ENCODE results near the gene SRGAP2C.
"Not testable (repeated sequence)": the region's sequence is repeated elsewhere in the genome, so short reads cannot be mapped to it uniquely, and the experiment has no call there.

The SRGAP2C gene

DNA sequence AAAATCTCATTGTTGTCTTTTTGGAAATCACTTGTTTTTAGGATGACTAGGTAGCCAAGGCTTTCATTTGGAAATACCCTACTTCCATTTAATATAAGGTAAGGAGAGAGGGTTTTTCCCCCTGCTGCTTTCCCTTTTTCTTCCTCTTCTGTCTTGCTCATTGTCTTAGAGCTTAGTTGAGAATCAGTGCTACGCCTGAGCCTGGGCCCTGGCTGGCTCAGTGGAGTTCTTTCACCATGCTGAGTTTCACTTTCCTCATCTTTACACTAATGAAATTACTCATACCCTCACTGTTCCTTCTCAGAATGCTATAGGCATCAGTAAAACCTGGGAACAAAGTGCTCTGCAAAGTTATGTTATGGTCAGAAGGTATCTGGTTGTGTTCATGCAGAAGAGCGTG, 154.8 kb downstream of the SRGAP2C start:
- not testable (repeated sequence) for DNase-seq

DNA sequence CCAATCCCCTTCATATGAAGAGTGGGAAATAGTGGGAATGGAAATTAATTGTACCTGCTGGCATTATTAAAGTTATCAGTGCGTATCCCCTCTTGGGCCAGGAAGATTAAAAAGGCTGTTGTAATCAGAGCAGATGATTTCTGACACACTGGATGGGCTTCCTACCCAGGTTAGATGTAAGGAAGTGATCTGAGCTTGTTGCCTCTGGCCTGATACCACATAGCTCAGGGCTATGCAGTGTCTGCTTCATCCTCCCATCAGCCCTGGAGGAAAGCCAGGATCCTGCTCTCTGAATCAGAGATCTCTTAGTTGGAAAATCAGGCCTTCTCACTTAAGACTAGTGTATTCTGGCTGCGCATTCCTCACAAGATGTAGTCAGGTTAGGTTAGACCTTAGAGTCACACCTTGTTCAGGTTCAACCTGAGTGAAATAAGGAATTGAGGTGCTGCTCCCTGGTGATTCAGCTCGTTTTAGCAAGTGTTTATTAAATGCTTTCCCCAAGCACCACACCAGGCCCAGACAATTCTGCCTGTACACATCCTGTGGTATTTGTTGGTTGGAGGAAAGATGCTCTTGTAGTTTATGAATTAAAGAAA, 158.6 kb downstream of the SRGAP2C start:
- DNase-seq: not testable (repeated sequence)

DNA sequence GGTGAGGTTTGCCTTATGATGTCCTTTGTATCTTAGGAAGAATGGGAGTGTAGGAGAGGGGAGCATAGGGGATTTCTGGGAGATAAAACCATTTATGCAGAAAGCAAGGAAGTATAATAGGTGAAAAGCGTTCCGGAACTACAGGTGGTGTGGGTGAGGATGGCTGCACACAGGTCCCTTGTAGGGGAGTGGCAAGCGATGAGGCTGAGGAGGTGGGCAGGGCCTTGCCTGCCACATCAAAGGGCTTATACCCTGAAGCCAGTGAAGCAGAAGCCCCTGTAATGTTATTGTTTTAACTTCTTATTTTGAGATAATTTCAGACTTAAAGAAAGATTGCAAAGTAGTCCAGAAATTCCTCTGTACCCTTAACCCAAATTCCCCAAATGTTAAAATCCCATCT, 159.6 kb downstream of the SRGAP2C start:
- not testable (repeated sequence) for DNase-seq

- not testable (repeated sequence) for DNase-seq
Observed at GRCh38 chr1:121346654-121347053, 161.9 kb downstream of the SRGAP2C start.

DNA sequence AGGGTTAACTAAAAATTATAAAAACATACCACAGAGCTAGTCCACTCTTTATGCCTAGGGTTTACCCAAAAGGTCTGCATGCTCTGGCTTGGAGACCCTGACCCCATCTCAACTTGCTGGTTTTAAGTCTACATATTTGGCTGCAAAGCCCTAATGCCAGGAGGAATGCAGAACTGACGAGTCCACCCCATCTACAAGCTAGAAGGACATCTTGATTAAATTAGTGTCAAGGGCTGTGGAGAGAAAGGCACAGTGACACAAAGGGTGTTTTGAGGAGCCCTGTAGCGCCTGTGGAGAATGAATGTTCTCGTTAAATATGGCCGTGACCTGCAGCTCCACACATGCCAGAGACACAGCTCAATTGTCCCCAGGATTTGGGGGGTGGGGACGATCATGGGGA, 162.7 kb downstream of the SRGAP2C start:
- DNase-seq: not testable (repeated sequence)

DNA sequence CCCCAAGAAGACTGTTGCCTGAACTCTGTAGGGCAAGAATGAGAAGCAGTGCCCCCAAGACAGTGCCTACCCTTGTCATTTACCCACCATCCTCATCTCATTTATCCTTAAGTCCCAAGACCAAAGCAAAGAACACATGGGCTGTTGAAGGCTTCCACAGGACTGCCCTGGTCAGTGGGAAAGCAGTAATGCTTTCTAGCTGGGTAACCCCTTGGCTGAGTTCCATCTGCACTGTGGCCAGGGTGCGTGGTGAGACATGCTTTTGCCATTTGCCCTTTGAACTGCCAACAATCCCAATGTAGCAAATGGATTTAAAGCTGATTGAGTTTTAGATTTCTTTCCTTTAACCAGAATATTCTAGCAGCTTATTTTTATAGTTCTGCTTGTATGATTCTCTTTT, 163.3 kb downstream of the SRGAP2C start:
- DNase-seq: not testable (repeated sequence)

DNA sequence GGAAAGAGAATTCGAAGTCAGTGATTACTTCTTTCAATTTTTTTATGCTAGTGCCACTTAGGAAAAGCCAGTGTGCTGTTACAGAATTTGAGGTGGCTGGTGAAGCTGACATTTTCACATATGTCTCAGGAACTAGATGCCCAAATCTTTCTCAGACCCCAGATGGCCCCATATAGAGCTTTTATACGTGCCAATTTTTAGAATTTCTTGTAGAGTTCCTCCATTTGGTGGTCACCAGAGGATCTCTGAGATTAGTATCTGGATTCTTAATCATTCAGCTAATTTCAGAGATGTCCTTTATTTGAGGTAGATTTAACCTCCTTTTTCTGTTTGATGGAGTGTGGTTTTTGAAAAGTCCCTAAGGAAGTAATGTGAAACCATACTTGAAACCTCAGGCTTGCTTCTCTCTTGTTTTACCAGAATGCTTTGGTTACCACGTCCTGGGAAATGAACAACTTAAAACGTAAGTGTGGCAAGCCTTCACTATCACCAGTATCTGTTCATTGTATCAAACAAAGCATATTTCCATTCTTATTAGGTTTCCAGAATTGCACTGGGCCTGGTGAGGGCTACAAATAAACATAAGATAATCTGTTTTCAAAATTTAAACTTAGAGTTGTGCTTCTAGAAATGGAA, 164.7 kb downstream of the SRGAP2C start:
- DNase-seq: not testable (repeated sequence)

GRCh38 chr1:121355711-121356420, 171.1 kb downstream of the SRGAP2C start:
- not testable (repeated sequence) for DNase-seq

DNA sequence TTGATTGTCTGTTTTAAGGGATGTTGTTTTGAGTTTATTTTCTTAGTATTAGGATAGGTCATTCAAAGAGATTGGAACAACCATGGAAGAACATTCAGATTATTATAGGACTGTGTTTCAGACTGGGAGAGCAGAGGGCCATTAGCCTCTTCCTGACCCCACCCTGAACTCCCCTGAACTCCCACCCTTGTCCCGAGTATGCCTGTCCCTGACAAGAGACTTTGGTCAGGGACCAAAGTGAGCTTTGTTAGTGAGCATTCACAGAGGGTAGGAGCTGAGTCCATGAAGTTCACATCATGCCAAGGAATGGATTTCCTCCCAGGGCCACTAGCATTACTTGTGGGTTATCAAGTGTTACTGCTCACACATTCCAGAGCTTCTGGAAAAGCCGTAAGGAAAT, 172.0 kb downstream of the SRGAP2C start:
- DNase-seq: not testable (repeated sequence)

GRCh38 chr1:121360531-121360930, 175.8 kb downstream of the SRGAP2C start:
- not testable (repeated sequence) for DNase-seq

DNA sequence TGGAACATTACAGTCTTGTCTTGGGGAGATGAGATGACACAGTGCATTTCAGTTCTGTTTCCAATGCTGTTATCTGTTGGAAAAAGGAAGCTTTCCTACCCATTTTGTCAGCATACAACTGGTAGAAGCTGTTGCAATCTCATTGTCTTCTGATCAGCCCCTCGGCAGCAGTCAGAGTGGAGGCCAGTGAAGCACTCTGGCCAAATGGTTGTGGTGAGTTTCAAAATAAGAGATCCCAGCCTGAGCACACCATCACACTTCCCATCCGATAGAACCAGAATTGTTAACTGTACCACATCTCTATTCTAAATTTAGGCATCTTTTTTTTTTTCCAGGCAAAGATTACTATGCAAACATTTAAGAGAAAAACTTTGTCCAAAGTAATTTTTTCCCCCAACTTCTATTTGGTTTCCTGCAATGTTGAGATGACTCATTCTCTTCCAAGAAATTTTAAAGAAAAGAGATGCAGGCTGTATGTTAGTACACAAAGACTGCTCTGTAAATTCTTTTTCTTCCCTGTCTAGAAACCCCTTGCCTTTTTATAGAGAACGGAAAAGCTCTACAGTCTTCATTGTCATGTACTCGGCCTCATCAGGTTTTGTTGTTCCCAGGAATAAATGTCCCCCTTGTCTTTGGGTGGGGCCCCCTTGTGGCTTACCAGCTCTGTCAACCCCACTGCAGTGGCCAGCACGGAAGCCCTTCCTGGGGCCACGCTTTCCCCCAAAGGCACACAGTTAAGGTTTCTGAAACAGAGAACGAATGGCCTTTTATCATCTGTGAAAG, 176.9 kb downstream of the SRGAP2C start:
- DNase-seq: not testable (repeated sequence)

DNA sequence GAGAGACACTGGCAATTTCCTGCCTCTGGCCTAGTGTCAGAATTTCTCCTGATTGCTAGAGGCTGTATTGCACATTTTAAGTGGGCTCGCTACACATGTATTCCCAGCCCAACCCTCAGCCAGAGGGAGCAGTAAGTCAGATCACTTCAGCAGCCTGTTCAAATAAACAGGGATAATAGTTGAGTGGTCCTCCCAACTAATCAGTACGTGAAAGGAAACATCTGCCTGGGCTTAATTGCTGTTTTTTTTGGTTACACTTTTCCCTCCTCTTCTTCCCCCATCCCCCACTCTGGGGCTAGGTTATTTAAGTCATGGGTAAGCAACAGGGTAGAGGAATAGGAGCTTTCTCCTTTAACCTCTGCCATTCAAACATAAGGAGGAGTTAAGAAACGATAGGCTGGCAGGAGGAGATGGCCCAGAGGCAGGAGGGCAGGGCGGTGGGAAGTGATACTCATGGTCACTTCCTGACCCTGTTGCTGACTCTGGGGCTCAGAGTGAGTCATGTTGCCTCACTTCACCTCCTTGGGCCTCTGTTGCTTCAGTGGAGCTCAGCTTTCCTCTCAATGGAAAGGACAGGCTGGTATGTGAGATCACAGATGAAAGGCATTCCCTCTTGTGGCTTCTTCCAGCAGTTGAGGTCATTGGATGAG, 177.6 kb downstream of the SRGAP2C start:
- not testable (repeated sequence) for DNase-seq

DNA sequence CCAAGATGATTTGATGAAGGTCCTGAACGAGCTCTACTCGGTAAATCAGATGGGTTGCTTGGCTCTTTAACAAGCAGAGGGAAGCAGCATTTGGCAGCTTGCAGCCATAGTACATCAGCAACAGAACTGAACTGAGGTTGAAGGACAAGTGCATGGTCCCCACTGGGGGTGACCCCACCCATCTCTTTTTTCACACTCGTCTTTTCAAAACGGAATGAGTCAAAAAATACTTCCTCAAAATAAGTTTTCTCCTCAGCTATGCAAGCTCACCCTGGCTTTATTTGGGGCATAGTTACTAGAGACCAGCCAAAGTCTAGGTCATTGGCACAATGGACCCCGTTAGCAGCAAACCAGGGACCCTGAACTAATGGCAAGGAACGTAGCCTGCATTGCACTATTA, 180.5 kb downstream of the SRGAP2C start:
- DNase-seq: not testable (repeated sequence)

GRCh38 chr1:121365723-121366122, 180.9 kb downstream of the SRGAP2C start:
- not testable (repeated sequence) for DNase-seq

GRCh38 chr1:121366171-121366570, 181.4 kb downstream of the SRGAP2C start:
- not testable (repeated sequence) for DNase-seq

GRCh38 chr1:121368910-121369309, 184.1 kb downstream of the SRGAP2C start:
- not testable (repeated sequence) for DNase-seq

DNA sequence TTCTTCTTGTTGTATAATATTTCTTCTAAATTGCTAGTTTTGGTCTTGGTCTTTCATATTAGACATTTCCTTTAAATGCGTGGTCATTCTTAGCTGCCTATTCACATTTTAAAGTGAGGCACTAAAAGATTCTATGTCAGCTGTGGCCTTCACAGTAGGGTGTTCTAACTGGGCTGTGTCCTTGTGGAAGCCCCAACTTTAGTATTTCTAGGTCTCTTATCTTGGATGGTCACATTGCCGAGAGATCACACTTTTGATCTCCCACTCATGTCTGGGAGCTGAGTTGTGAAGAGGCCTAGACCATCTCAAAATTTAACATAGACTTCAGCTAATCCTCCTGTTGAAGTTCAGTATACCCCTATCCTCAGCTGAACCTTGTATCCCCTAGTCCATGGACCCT, 185.2 kb downstream of the SRGAP2C start:
- DNase-seq: not testable (repeated sequence)

GRCh38 chr1:121374851-121375367, 190.1 kb downstream of the SRGAP2C start:
- not testable (repeated sequence) for DNase-seq

DNA sequence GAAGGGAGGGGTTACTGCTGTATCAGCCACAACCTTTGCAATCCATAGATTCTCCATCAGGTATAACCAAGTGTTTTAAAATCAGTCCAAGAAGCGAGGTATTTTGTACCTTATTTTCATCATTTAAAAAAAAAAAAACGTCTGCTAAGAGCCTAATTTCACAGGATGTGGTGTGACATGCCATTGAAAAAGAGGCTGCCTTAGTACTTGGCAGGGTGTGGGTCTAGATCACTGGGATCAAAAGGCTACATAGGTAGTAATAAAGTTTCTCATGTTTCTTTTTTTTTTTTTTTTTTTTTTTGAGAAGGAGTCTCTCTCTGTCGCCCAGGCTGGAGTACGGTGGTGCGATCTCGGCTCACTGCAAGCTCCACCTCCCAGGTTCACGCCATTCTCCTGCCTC, 192.2 kb downstream of the SRGAP2C start:
- not testable (repeated sequence) for DNase-seq

DNA sequence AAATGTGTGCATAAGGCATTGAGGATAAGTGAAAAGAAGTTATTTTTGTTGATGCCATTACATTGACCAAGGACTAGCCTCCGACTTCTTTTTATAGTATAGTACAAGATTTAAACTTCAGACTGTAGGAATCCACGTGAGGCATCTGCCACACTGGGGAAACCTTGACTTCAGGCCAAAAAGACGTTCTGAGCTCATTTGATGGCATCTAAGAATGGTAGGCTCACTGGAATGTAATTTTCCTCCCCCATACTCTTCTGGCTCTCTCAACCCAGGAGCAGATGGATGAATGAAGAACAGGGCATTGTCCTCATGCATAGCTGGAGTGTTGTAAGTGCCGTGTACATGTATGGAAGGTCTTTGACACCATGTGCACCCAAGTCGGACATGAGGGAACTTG, 194.0 kb downstream of the SRGAP2C start:
- not testable (repeated sequence) for DNase-seq

DNA sequence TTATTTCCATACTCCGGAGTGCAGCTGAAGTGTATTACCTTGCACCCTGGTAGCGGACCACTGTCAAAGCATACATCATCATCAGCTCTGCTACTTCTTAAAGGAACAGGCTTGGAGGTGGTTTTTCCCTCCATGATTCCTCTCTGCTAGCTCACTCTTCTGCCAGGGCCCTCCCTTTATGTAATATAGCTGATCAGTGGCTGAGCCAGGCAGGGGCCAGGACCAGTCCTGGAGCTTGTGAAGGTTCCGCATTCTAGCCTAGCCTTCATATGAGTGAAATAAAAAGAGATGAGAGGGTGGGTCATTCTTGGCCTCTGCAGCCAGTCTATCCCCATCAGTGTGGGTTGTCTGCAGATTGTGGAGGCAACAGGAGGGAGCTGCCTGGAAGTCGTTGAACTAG, 200.0 kb downstream of the SRGAP2C start:
- DNase-seq: not testable (repeated sequence)

DNA sequence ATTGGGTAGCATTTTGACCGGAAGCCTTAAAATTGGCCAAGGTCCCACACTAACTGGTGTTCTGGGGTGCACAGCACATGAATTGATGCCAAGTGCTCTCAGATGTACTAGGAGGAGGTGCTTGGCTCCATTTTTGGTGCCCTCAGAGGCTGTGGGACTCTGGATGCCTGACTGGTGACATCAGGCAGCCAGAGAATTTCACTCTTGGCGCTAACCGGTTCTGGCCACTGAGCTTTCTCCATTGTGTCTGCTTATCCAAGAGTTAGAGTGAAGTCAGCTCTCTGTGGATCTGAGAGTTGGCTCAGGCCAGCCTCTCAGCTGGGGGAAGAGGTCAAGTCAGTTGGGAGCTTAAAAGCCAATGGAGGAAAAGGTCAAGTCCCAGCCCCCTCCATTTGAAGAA, 200.4 kb downstream of the SRGAP2C start:
- DNase-seq: not testable (repeated sequence)

Measured in inflammatory macrophage (primary cell).